Colonic mucosa (tissue), 4 donors: ENCODE data around the gene OBI1. TPM values are rescaled to one million over a fixed set of nuclear protein-coding genes. Genes with fewer than 3 reads are reported as not detected.
A peak's percentile ranks its signal among the peaks of the same experiment; 100 is the strongest.

Experiments used
- DNase-seq: peaks from one replicate; pipeline ENCODE4 v3.0.0-alpha.2; 2020
- H3K27ac ChIP-seq: fragments of 200-600 bp; one replicate; pipeline ENCODE4 v1.8.0; 2021
- H3K27me3 ChIP-seq: fragments of 200-600 bp; one replicate; pipeline ENCODE4 v1.8.0; 2021
- H3K36me3 ChIP-seq: fragments of 200-600 bp; one replicate; pipeline ENCODE4 v1.8.0; 2021
- H3K4me1 ChIP-seq: fragments of 200-600 bp; one replicate; pipeline ENCODE4 v1.8.0; 2021; ENCODE audit warnings: mild to moderate bottlenecking
- H3K4me3 ChIP-seq: fragments of 200-600 bp; one replicate; pipeline ENCODE4 v1.8.0; 2021
- H3K9ac ChIP-seq, 2 donors: one replicate each; pipeline ENCODE4 v1.7.0; 2013; ENCODE audit warnings: control low read depth in 2 of 2, low read depth in 2 of 2, low read length in 2 of 2
- H3K9me3 ChIP-seq: fragments of 200-600 bp; one replicate; pipeline ENCODE4 v1.8.0; 2021
- CTCF ChIP-seq: fragments of 200-600 bp; IDR thresholded peaks from one replicate; pipeline ENCODE4 v1.8.0; 2022; ENCODE audit warnings: antibody characterized with exemption, mild to moderate bottlenecking
- intact Hi-C: fragments of 100-400 bp; cut with DNase I; formaldehyde crosslinking; loops from one replicate; pipeline ENCODE4 v1.14.1; 2022
- total RNA-seq, 2 donors: library from RNA; stranded (reverse); fragmentation: NEBNext Ultra II Directional in 1 of 2; extraction: Animal tissue kit (Norgen Biotek cat#: 25700) in 1 of 2; gene quantifications; one replicate each; pipeline ENCODE4 v1.2.1, GENCODE V29; 2021
- donor health status: healthy.
- donor health status: DM: no; HTN: no; CAD: no.
- donor health status: DM: no; HTN: no; CAD: no.

The OBI1 gene
- total RNA-seq, 2 donors from 2014 or later, result 6.8 to 8.0 TPM

- Histone ChIP-seq H3K36me3 (no peaks in the 10 kb centered on the region), H3K4me1 (peaks cover 11% of the 10 kb centered on the region), H3K27ac (no peak overlapping the region), H3K9me3 (no peaks in the 10 kb centered on the region), H3K4me3 (peak overlapping the region; percentile 15), H3K27me3 (peaks cover 91% of the 10 kb centered on the region), H3K9ac (no peak overlapping the region)
- intact Hi-C loops, result no loop called here
- DNase-seq, result no peak
- TF ChIP-seq CTCF, result no peak
Measured at GRCh38 chr13:78601874-78602560, 56.9 kb downstream of the OBI1 start.

GRCh38 chr13:78601124-78601873, 57.7 kb downstream of the OBI1 start:
- Histone ChIP-seq H3K27me3 (peaks cover 91% of the 10 kb centered on the region), H3K9me3 (no peaks in the 10 kb centered on the region), H3K9ac (no peak overlapping the region), H3K27ac (no peak overlapping the region), H3K36me3 (no peaks in the 10 kb centered on the region), H3K4me3 (peak overlapping the region; percentile 15), H3K4me1 (peaks cover 11% of the 10 kb centered on the region)
- intact Hi-C loops, result no loop called here
- no peak for TF ChIP-seq CTCF
- no peak for DNase-seq

- H3K4me1 ChIP-seq, result peaks cover 11% of the 10 kb centered on the region
- no peak for TF ChIP-seq CTCF
- no peaks in the 10 kb centered on the region for H3K9me3 ChIP-seq
- no peak overlapping the region for H3K9ac ChIP-seq
- no peaks in the 10 kb centered on the region for H3K36me3 ChIP-seq
- intact Hi-C loops, result no loop called here
- H3K27me3 ChIP-seq, result peaks cover 91% of the 10 kb centered on the region
- H3K27ac ChIP-seq, result no peak overlapping the region
- DNase-seq, result no peak
- H3K4me3 ChIP-seq, result no peak overlapping the region
Measured at GRCh38 chr13:78600280-78600883, 58.6 kb downstream of the OBI1 start.

GRCh38 chr13:78599645-78600279, 59.2 kb downstream of the OBI1 start:
- Histone ChIP-seq H3K36me3 (no peaks in the 10 kb centered on the region), H3K9ac (no peak overlapping the region), H3K27ac (no peak overlapping the region), H3K4me1 (peaks cover 11% of the 10 kb centered on the region), H3K27me3 (peaks cover 91% of the 10 kb centered on the region), H3K4me3 (no peak overlapping the region), H3K9me3 (no peaks in the 10 kb centered on the region)
- intact Hi-C loops, result no loop called here
- DNase-seq, result no peak
- no peak for TF ChIP-seq CTCF

GRCh38 chr13:78598966-78599644, 59.9 kb downstream of the OBI1 start:
- H3K9ac ChIP-seq, result no peak overlapping the region
- H3K27me3 ChIP-seq, result peaks cover 94% of the 10 kb centered on the region
- no peaks in the 10 kb centered on the region for H3K36me3 ChIP-seq
- no peak overlapping the region for H3K27ac ChIP-seq
- no peaks in the 10 kb centered on the region for H3K9me3 ChIP-seq
- no peak for TF ChIP-seq CTCF
- intact Hi-C loops, result no loop called here
- no peak for DNase-seq
- no peak overlapping the region for H3K4me3 ChIP-seq
- peaks cover 11% of the 10 kb centered on the region for H3K4me1 ChIP-seq
